Stimulated activated naive CD4-positive, alpha-beta T cell treated with Interleukin-2 at 50 U/mL for 16 hours (primary cell): ENCODE measurements around the gene GALNT5.

ENCODE experiments used
- DNase-seq: peaks from one replicate; lab custom pipeline; 2025; lab: John Stamatoyannopoulos, UW

GALNT5 gene

GRCh38 chr2:157292853-157293252, 35.3 kb downstream of the GALNT5 start:
- no peak for DNase-seq

DNA sequence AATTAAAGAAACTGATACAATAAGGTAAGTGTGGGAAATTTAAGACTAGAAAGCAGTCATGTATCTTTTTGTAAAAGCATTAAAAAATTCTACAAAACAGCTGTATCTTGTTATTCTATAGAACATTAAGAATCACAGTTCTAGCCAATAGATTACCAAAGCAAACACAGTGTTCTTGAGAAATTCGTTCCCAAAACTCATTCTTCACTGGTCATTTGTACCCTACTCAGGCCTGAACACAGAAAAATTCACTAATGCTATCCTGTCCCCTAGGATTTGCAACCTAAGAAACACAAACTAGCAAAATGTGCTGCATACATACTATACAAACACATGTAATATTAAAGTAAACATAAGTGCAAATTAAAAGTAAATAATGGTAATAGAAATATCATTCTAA, 39.0 kb downstream of the GALNT5 start:
- DNase-seq: no peak

- no peak for DNase-seq
Measured at GRCh38 chr2:157296958-157297357, 39.5 kb downstream of the GALNT5 start.

GRCh38 chr2:157301307-157301706, 43.8 kb downstream of the GALNT5 start:
- DNase-seq: no peak

DNA sequence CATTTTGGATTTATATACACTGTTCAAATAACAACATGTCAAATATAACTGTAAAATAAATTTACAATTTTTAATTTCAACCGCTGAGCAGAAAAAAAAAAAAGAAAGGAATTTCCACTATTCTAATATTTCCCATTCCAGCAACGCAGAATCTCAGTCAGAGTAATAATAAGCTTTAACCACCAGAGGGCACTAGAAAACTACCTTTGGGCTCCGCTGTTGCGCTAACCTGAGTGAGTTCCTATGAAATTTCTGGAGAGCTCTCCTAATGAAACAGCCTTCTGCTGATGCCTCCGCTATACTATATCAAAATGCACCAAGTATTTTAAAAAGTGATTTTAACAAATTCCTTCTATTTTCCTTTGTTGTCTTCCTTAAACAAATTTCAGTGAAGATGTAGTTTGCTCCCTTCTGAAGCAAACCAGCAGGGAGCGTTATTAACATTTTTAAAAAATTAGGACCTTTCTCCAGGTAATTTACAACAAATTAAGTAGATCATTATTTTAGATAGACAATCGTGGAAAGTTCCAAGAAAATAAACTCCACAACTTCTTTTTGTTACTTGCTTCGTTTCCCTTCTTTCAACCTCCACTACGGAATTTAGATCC, 45.1 kb downstream of the GALNT5 start:
- no peak for DNase-seq

DNA sequence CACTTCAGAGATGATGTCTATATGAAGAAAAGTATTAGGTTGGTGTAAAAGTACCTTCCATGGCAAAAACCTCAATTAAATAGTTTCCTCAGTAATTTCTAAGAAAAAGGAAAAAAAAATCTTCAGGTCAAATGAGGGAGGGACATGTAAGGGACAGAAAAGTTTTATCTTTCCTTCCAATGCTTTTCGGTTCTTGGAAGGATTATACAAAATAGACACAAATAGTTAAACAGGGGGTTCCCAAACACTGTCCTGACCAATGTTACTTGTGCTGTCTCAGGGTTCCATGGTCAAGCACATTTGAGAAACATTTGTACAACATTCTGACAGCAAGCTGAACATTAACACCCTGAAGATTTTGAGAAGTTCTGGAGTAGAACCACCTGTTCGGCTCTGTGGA, 46.1 kb downstream of the GALNT5 start:
- DNase-seq: no peak

DNA sequence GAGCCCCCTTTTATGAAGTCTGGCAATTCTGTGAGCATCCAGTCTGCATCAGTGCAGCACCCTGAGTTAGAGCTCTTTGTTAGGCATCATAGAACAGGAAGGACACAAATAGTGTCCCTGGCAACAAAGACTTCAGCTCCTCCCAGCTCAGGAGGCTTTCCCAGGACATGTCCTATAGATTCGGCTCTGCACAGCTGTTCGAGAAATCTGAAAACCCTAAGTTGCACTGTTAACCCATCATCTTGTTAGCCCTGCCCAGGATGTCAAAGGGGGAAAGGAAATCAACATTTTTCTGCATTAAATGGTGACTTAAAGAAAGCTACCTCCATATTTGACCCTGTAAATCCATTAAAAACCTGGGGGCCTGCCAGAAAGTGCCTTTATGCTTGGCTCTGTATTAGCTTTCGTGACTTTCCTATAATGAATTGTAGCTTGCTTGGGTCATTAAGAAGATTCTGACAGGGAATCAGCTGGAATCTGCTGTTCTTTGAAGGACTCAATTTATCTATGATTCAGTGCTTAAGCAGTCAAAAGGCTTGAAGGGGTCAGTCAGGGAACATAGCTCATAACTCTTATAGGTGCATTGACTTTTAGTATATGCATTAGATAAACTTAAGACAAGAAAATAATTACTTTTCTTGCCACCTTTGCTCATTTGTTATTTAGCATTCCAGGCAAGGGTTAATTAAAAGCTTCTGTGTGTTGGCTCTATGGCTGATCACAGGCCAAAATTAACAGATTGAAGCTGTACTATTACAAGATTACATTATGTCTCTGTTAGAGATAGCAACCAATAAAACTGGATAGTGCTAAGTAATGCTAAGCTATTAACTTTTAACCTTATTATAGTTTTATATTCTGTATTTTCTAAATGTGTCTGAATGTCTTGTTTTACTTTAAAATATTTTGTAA, 47.6 kb downstream of the GALNT5 start:
- no peak for DNase-seq

- no peak for DNase-seq
Measured at GRCh38 chr2:157305723-157306110, 48.2 kb downstream of the GALNT5 start.

DNA sequence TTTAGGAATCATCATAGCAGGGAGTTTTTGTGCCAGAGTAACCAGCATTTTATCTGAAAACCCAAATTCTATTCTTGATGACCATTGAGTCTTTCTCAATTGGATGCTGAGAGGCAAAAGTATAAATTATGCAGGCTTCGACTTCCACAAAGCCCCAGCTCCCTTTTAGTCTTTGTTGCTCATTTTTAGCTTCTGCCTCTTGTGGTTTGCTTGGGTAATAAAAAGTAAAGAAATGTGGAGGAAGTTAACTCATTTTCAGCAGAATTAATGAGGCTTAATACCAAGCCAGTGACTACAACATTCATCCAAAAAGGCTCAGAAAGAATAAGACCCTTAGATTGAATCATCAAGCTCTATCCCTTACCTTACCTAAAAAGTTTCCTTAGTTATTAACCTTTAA, 49.5 kb downstream of the GALNT5 start:
- DNase-seq: no peak

DNA sequence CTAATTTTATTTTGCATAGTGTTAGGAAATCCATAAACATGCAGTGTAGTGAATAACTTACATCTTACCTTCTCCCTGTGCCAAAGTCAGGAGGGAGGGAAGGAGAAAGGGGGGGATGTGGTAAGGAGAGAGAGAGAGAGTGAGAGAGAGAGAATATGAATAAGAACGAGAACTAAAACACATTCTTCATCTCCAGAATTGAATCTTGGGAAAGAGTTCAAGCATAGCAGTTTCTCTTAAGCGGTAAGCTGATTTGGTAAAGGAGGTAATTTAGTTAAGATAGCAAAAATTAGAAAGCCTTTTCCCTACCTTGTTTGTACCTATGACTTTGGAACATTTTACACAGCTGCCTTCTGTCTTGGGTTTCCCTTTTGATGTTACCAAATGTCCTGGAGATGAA, 52.4 kb downstream of the GALNT5 start:
- no peak for DNase-seq

GRCh38 chr2:157311706-157312105, 54.2 kb downstream of the GALNT5 start:
- DNase-seq: no peak

DNA sequence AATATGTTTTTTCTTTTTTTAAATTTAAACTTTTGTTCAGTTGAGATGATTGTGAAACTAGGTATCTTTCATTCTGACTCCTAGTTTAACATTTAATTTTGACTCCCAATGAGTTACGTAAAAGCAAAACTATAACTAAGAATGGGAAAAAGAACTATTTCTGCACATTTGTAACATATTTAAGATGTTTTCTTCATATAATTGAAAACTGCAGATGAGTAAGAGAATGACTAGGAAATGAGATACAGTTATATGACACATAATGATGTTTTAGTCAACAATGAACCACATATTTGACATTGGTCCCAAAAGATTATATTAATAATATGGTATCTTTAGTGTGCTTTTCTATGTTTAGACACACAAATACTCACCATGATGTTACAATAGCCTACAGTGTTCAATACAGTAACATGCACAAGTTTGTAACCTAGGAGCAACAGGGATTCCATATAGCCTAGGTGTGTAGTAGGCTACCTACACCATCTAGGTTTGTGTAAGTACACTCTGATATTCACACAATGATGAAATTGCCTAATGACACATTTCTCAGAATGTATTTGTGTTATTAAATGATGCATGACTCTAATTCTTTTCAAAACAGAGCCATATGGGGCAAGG, 55.5 kb downstream of the GALNT5 start:
- no peak for DNase-seq

GRCh38 chr2:157315901-157316300, 58.4 kb downstream of the GALNT5 start:
- DNase-seq: no peak

- no peak for DNase-seq
Measured at GRCh38 chr2:157318884-157319283, 61.4 kb downstream of the GALNT5 start.

DNA sequence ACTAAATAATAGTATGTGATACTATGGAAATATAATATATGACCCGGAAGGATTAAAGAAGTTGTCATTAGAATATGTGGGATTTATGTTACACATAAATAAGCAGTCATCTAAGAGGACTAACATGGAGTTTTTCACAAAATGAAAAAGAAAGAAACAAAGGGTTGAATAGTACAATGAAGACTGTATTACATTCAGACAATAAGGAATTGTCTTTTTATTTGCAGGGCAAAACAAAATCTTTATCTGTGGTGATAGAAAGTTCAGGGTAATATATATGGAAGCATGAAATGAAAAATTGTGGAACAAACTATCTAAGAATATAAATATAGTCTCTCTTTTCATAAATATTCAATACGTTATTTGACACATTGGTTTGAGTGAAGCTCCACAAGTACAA, 62.3 kb downstream of the GALNT5 start:
- no peak for DNase-seq

DNA sequence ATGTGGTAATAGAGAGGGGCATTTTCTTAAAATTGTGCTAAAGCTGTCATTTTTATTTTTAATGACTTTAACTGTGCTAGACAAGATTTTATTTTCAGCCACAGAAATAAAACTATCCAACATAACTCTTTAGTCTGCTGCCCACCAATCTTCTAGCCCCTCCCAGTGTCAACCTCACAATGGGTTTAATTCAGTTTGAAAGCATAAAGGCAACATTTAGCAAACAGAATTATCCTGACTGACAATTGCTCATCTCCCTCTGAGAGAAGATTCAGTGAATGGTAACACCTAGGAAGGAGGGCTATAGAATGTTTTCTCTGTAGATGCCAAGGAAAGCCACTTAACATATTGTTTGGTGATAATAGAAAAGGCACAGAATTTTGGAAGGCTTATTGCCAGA, 62.9 kb downstream of the GALNT5 start:
- DNase-seq: no peak

DNA sequence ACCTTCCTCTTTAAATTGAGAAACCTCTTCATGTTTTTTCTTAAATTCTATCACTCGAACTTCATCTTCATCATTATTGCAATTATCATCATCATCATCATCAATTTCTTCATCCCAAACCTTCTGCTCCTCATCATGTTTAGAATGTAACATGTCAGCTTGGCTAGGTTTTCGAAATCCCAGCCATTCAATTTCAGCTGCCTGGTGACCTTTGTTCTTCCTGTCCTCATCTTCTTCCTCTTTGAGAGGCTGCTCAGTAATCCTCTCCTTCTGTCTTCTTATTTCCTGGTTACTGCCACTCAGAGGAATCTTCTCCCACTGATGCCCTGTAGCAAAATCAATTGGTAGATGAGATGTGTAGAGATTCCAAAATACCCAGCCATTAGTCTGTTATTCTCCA, 64.0 kb downstream of the GALNT5 start:
- DNase-seq: no peak

DNA sequence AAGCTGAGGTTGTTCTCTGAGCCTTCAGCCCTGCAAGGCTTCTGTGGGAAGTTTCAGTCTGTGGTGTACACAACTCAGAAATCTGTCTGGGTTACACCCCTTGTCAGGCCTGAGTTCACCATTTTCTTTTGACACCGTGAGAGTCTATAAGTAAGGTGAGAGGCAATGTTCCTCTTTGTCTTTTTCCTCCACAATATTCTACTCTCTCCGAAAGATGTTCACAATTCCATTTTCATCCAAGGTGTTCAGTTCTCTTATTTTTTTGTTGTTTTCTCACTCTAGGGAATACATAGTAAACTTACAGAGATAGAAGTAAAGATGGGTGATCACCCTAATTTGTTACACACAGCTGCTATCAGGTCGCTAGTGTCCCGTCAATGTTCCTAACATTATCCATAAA, 64.9 kb downstream of the GALNT5 start:
- DNase-seq: no peak

DNA sequence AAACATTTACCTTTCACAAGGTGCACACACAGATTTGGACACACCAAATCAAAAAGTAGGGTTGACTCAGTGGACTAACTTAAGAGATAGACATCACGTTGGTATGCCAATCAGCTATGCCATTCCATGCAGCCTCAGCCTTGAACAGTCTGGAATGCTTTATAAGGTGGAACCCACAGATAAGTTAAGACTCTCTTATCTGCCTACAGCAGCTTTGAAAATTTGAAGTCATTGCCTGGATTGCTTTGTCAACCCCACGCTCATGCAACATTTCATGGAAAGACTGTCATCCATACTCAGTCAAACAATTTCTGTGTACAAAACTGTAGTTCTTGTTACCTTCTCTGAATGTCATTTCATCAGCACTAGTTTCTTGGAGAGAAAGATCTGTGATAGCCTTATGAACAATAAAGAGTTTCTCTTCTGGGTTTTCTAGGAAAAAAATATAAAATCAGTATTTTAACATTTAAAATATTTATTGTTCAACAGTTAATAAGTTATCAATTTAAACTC, 66.9 kb downstream of the GALNT5 start:
- DNase-seq: no peak

DNA sequence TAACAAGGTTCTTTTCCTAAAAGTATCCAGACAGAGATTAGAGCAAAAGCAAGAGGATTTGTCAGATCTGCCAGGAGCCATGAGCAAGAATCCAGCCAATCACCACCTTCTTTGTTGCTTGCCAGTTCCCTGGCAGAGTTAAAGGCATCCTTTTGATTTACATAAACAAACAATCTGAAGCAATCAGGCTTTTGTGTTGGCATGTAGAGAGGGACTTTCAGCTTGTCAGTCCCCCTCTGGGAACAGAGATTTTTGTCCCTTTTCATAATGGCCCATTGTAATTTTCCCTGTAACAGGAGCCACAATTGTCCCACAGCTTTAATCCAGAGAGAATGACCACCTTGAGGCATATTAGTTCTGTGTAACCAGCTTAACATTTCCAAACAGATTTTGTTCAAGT, 68.3 kb downstream of the GALNT5 start, which contains the start of gene ERMN:
Gene ERMN, minus strand, starts transcription at position 39 of the 400 bp plus-strand sequence. CDS start 182 bp downstream, outside the sequence.
- DNase-seq: no peak

DNA sequence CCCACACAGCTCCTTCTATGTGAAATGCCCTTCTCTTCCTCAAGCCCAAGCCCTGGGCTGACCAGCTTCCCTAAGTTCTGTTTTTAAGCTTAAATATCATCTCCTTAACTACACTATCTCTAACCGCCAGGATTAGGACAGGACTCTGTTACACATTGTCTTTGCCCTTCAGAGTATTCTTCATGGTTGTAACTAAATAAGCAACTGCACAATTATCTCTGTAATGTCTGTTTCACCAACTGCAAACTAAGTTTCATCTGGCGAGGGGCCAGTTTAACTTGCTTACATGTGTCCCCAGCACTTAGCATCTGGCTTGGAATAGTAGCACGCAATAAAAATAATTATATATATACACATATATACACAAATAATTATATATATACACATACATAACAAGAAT, 69.2 kb downstream of the GALNT5 start:
- DNase-seq: no peak

- DNase-seq: no peak
Measured at GRCh38 chr2:157327200-157327599, 69.7 kb downstream of the GALNT5 start.
